Measurements from ENCODE around the gene CCDC6. TPM values are rescaled to one million over a fixed set of nuclear protein-coding genes. Genes with fewer than 3 reads are reported as not detected.

The CCDC6 gene
- total RNA-seq, 1 donor from 2014 or later = 31.0 TPM

GRCh38 chr10:59856104-59856503, 50.3 kb downstream of the CCDC6 start:
- no peak for DNase-seq (ENCODE audit: extremely low read depth, low read depth, low spot score)

- no peak for DNase-seq (ENCODE audit: extremely low read depth, low read depth, low spot score)
These were observed 51.8 kb downstream of the CCDC6 start for GRCh38 chr10:59854571-59854970.

GRCh38 chr10:59852670-59853069, 53.7 kb downstream of the CCDC6 start:
- no peak for DNase-seq (ENCODE audit: extremely low read depth, low read depth, low spot score)

- no peak for DNase-seq (ENCODE audit: extremely low read depth, low read depth, low spot score)
These were observed 54.5 kb downstream of the CCDC6 start for GRCh38 chr10:59851864-59852263.

- no peak for DNase-seq (ENCODE audit: extremely low read depth, low read depth, low spot score)
These were observed 58.5 kb downstream of the CCDC6 start for GRCh38 chr10:59847888-59848287.

- DNase-seq (ENCODE audit: extremely low read depth, low read depth, low spot score) = no peak
These were observed 59.0 kb downstream of the CCDC6 start for GRCh38 chr10:59847326-59847725.

GRCh38 chr10:59844436-59844835, 61.9 kb downstream of the CCDC6 start:
- no peak for DNase-seq (ENCODE audit: extremely low read depth, low read depth, low spot score)

GRCh38 chr10:59843748-59844147, 62.6 kb downstream of the CCDC6 start:
- no peak for DNase-seq (ENCODE audit: extremely low read depth, low read depth, low spot score)

GRCh38 chr10:59839576-59839975, 66.8 kb downstream of the CCDC6 start:
- no peak for DNase-seq (ENCODE audit: extremely low read depth, low read depth, low spot score)

GRCh38 chr10:59838085-59838789, 68.1 kb downstream of the CCDC6 start:
- DNase-seq (ENCODE audit: extremely low read depth, low read depth, low spot score) = no peak

- DNase-seq (ENCODE audit: extremely low read depth, low read depth, low spot score) = no peak
These were observed 72.5 kb downstream of the CCDC6 start for GRCh38 chr10:59833810-59834209.

- no peak for DNase-seq (ENCODE audit: extremely low read depth, low read depth, low spot score)
These were observed 73.8 kb downstream of the CCDC6 start for GRCh38 chr10:59832506-59832905.

GRCh38 chr10:59831658-59832503, 74.5 kb downstream of the CCDC6 start:
- DNase-seq (ENCODE audit: extremely low read depth, low read depth, low spot score) = no peak

GRCh38 chr10:59830601-59831259, 75.6 kb downstream of the CCDC6 start:
- peak; percentile 34 for DNase-seq (ENCODE audit: extremely low read depth, low read depth, low spot score)

GRCh38 chr10:59829601-59830000, 76.8 kb downstream of the CCDC6 start:
- no peak for DNase-seq (ENCODE audit: extremely low read depth, low read depth, low spot score)

GRCh38 chr10:59829024-59829423, 77.3 kb downstream of the CCDC6 start:
- DNase-seq (ENCODE audit: extremely low read depth, low read depth, low spot score) = no peak

GRCh38 chr10:59825932-59826331, 80.4 kb downstream of the CCDC6 start:
- no peak for DNase-seq (ENCODE audit: extremely low read depth, low read depth, low spot score)

- no peak for DNase-seq (ENCODE audit: extremely low read depth, low read depth, low spot score)
These were observed 82.6 kb downstream of the CCDC6 start for GRCh38 chr10:59823751-59824150.

GRCh38 chr10:59823111-59823510, 83.2 kb downstream of the CCDC6 start:
- DNase-seq (ENCODE audit: extremely low read depth, low read depth, low spot score) = no peak

- DNase-seq (ENCODE audit: extremely low read depth, low read depth, low spot score) = no peak
These were observed 85.9 kb downstream of the CCDC6 start for GRCh38 chr10:59820471-59820870.

- no peak for DNase-seq (ENCODE audit: extremely low read depth, low read depth, low spot score)
These were observed 86.7 kb downstream of the CCDC6 start for GRCh38 chr10:59819683-59820082.

GRCh38 chr10:59819265-59819664, 87.1 kb downstream of the CCDC6 start:
- DNase-seq (ENCODE audit: extremely low read depth, low read depth, low spot score) = no peak

All from glomerular endothelial cell (primary cell).